Osteoblast (primary cell): ENCODE data around the gene IDS. TPM values are rescaled to one million over a fixed set of nuclear protein-coding genes. Genes with fewer than 3 reads are reported as not detected.
A peak's percentile ranks its signal among the peaks of the same experiment; 100 is the strongest.

Source experiments
- DNase-seq: peaks from one replicate; pipeline ENCODE4 v3.0.0; 2011; ENCODE audit warnings: low spot score, mixed read lengths; ENCODE audit not compliant: insufficient read length; ENCODE audit errors: missing footprints
- H2AFZ ChIP-seq: 2 replicates; pipeline ENCODE4 v1.6.0; 2011; ENCODE audit warnings: mild to moderate bottlenecking, low read length
- H3K27ac ChIP-seq: 2 replicates; pipeline ENCODE4 v1.5.1; 2011; ENCODE audit warnings: mild to moderate bottlenecking, low read depth, low read length, moderate library complexity
- H3K27me3 ChIP-seq: 2 replicates; pipeline ENCODE4 v1.6.0; 2012; ENCODE audit warnings: mild to moderate bottlenecking, control low read depth, inconsistent platforms, low read length, moderate library complexity; ENCODE audit not compliant: insufficient read depth
- H3K36me3 ChIP-seq: 2 replicates; pipeline ENCODE4 v1.5.1; 2011; ENCODE audit warnings: mild to moderate bottlenecking, low read length, control low read depth, moderate library complexity; ENCODE audit not compliant: insufficient read depth
- H3K4me1 ChIP-seq: 2 replicates; pipeline ENCODE4 v1.5.1; 2011; ENCODE audit warnings: mild to moderate bottlenecking, low read length, control low read depth, moderate library complexity; ENCODE audit not compliant: insufficient read depth
- H3K4me2 ChIP-seq: 2 replicates; pipeline ENCODE4 v1.6.0; 2011; ENCODE audit warnings: mild to moderate bottlenecking, low read length; ENCODE audit not compliant: insufficient read depth
- H3K4me3 ChIP-seq: fragments of 200-600 bp; sonication (generic); 3 replicates; pipeline ENCODE4 v1.5.1; 2012; ENCODE audit warnings: mild to moderate bottlenecking, low read length, inconsistent platforms; ENCODE audit not compliant: insufficient read depth
- H3K79me2 ChIP-seq: 2 replicates; pipeline ENCODE4 v1.6.0; 2012; ENCODE audit warnings: mild to moderate bottlenecking, low read length, control low read depth, inconsistent platforms; ENCODE audit not compliant: insufficient read depth
- H3K9me3 ChIP-seq: 2 replicates; pipeline ENCODE4 v1.5.1; 2011; ENCODE audit warnings: low read depth, low read length, control low read depth
- H4K20me1 ChIP-seq: 2 replicates; pipeline ENCODE4 v1.6.0; 2012; ENCODE audit warnings: mild to moderate bottlenecking, low read length, control low read depth; ENCODE audit not compliant: insufficient read depth
- CTCF ChIP-seq: IDR thresholded peaks from 2 replicates; pipeline ENCODE4 v1.5.1; 2011; ENCODE audit warnings: mild to moderate bottlenecking, low read depth, low read length, moderate library complexity; ENCODE audit errors: extremely low read depth
- total RNA-seq: library from RNA; depleted of rRNA; stranded (reverse); fragments of >200 nt; gene quantifications from 2 replicates; pipeline ENCODE4 v1.2.3, GENCODE V29; 2012

IDS gene
- total RNA-seq, 1 donor = 48.9 TPM

- TF ChIP-seq CTCF = no peak
- no peaks in the 10 kb centered on the region for H4K20me1 ChIP-seq
- peak overlapping the region; percentile 49 for H3K4me2 ChIP-seq
- no peak overlapping the region for H3K27ac ChIP-seq
- no peaks in the 10 kb centered on the region for H3K9me3 ChIP-seq
- H3K79me2 ChIP-seq = no peaks in the 10 kb centered on the region
- H3K4me3 ChIP-seq = peak overlapping the region; percentile 25
- H3K4me1 ChIP-seq = no peaks in the 10 kb centered on the region
- no peaks in the 10 kb centered on the region for H3K27me3 ChIP-seq
- no peak for DNase-seq
- H2AFZ ChIP-seq = no peak overlapping the region
- no peaks in the 10 kb centered on the region for H3K36me3 ChIP-seq
These were observed 33.7 kb downstream of the IDS start for GRCh38 chrX:149471397-149471796.

GRCh38 chrX:149470955-149471354, 34.2 kb downstream of the IDS start:
- peak; percentile 85 for DNase-seq

GRCh38 chrX:149469406-149469805, 35.7 kb downstream of the IDS start:
- no peak overlapping the region for H3K4me2 ChIP-seq
- no peaks in the 10 kb centered on the region for H3K27me3 ChIP-seq
- H3K4me3 ChIP-seq = no peak overlapping the region
- H3K9me3 ChIP-seq = no peaks in the 10 kb centered on the region
- H3K79me2 ChIP-seq = no peaks in the 10 kb centered on the region
- H3K36me3 ChIP-seq = no peaks in the 10 kb centered on the region
- H2AFZ ChIP-seq = no peak overlapping the region
- no peak for TF ChIP-seq CTCF
- H3K27ac ChIP-seq = no peak overlapping the region
- no peaks in the 10 kb centered on the region for H3K4me1 ChIP-seq
- DNase-seq = no peak
- H4K20me1 ChIP-seq = no peaks in the 10 kb centered on the region

More at GRCh38 chrX:149470955-149471354, 34.2 kb downstream of the IDS start:
- peak overlapping the region; percentile 25 for H3K4me3 ChIP-seq
- TF ChIP-seq CTCF = peak; percentile 79
- no peak overlapping the region for H2AFZ ChIP-seq
- peak overlapping the region; percentile 49 for H3K4me2 ChIP-seq
- H3K36me3 ChIP-seq = no peaks in the 10 kb centered on the region
- no peaks in the 10 kb centered on the region for H3K4me1 ChIP-seq
- no peaks in the 10 kb centered on the region for H3K9me3 ChIP-seq
- no peaks in the 10 kb centered on the region for H4K20me1 ChIP-seq
- H3K79me2 ChIP-seq = no peaks in the 10 kb centered on the region
- no peaks in the 10 kb centered on the region for H3K27me3 ChIP-seq
- no peak overlapping the region for H3K27ac ChIP-seq

- no peak overlapping the region for H2AFZ ChIP-seq
- H3K9me3 ChIP-seq = no peaks in the 10 kb centered on the region
- no peaks in the 10 kb centered on the region for H3K36me3 ChIP-seq
- no peak overlapping the region for H3K4me2 ChIP-seq
- no peaks in the 10 kb centered on the region for H3K27me3 ChIP-seq
- H3K27ac ChIP-seq = no peak overlapping the region
- H4K20me1 ChIP-seq = no peaks in the 10 kb centered on the region
- DNase-seq = no peak
- no peaks in the 10 kb centered on the region for H3K4me1 ChIP-seq
- H3K79me2 ChIP-seq = no peaks in the 10 kb centered on the region
- no peak overlapping the region for H3K4me3 ChIP-seq
- no peak for TF ChIP-seq CTCF
These were observed 37.2 kb downstream of the IDS start for GRCh38 chrX:149467920-149468319.
